SH-SY5Y (cell line): ENCODE measurements around the gene IGLL5.

Experiments used
- GATA2 ChIP-seq: IDR thresholded peaks from 2 replicates; pipeline ENCODE4 v1.6.1; 2011; ENCODE audit warnings: mild to moderate bottlenecking, low read depth, low read length
- GATA3 ChIP-seq: IDR thresholded peaks from 2 replicates; pipeline ENCODE4 v1.6.1; 2011; ENCODE audit warnings: low read depth, mild to moderate bottlenecking, low read length, moderate library complexity

DNA sequence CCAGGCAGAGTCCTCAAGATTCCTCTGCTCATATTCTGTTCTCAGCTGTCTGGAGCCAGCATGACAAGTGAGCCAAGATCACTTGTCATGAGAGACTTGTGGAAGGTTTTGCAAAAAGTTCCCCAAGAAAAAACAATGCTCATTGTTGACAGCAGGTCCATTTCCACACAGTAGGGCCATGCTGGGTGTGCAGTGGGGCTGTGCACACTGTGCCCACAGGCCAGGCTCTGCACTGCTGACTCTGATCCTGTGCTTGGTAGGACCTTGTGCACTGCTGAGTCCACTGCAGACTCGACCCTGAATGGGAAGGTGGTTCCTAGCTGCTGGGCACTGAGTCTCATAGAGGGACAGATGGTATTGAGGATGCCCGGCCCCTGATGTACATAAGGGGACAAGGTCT is 33.9 kb upstream of the IGLL5 start:
- no peak for TF ChIP-seq GATA3
- TF ChIP-seq GATA2, result no peak
